ENCODE measurements around the gene TNS2.

DNA sequence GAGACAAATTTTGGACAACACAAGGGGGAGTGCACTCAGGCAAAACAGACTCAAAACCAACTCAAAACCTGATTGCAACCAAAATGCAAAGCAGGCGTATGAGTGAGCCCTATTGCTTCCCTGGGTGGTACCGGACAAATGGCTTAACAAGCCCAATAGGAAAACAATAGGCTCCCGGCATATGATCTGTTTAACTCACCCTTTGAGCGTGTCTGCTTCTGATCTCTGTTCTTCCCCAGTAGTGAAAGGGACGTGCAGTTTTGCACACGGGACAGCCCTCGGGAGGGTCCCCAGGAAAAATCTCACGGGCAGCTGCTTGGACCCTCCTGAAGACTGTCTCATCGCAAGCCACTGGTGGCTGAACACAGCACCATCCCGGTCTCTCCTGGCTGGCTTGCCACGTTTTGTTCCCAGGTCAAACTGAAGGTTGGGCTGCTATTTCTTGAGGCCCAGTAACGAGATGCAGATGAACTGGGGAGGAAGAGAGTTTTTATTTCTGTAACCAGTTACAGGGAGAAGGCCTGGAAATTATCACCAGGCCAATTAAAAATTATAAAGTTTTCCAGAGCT, 63.4 kb downstream of the TNS2 start:
- TF ChIP-seq, protein P1, sequence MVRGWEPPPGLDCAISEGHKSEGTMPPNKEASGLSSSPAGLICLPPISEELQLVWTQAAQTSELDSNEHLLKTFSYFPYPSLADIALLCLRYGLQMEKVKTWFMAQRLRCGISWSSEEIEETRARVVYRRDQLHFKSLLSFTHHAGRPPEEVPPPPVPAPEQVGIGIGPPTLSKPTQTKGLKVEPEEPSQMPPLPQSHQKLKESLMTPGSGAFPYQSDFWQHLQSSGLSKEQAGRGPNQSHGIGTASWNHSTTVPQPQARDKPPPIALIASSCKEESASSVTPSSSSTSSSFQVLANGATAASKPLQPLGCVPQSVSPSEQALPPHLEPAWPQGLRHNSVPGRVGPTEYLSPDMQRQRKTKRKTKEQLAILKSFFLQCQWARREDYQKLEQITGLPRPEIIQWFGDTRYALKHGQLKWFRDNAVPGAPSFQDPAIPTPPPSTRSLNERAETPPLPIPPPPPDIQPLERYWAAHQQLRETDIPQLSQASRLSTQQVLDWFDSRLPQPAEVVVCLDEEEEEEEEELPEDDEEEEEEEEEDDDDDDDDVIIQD (CRISPR knock-in tag; IDR thresholded peaks at IDR 0.05), result no peak
- no peak for TF ChIP-seq POU5F1 (IDR thresholded peaks at IDR 0.05; ENCODE audit: borderline replicate concordance, low read depth, low read length, partially characterized antibody)
- TF ChIP-seq HLTF (IDR thresholded peaks at IDR 0.05), result no peak
- TF ChIP-seq ZBTB33 (CRISPR knock-in tag; IDR thresholded peaks at IDR 0.05), result no peak
- no peak for TF ChIP-seq HDAC6 (IDR thresholded peaks at IDR 0.05; ENCODE audit: low read depth, low read length)
